GM23248 (cell line): ENCODE data around the gene HGF.

Source experiments
- EZH2 ChIP-seq: fragments of 200-600 bp; sonication (generic); IDR thresholded peaks from 2 replicates; pipeline ENCODE4 v1.6.1; 2018; ENCODE audit warnings: antibody characterized with exemption, mild to moderate bottlenecking; ENCODE audit not compliant: insufficient read depth, poor library complexity, severe bottlenecking
- EZH2phosphoT487 ChIP-seq: fragments of 200-600 bp; sonication (generic); IDR thresholded peaks from 2 replicates; pipeline ENCODE4 v1.6.1; 2018; ENCODE audit warnings: antibody characterized with exemption, moderate library complexity, mild to moderate bottlenecking, low read depth; ENCODE audit not compliant: insufficient read depth

- no peak for TF ChIP-seq EZH2
- TF ChIP-seq EZH2phosphoT487: no peak
Observed at GRCh38 chr7:81736091-81736490, 33.8 kb downstream of the HGF start.
